ENCODE measurements around the gene SSTR3. TPM values are rescaled to one million over a fixed set of nuclear protein-coding genes. Genes with fewer than 3 reads are reported as not detected.
"Not testable (repeated sequence)": the region's sequence is repeated elsewhere in the genome, so short reads cannot be mapped to it uniquely, and the experiment has no call there.

Gene SSTR3
- total RNA-seq, 1 experiment from 2014 or later = not detected

GRCh38 chr22:37211075-37211865, 1.0 kb downstream of the SSTR3 start:
- no peak for DNase-seq (ENCODE audit: low spot score)

GRCh38 chr22:37210041-37210803, 2.1 kb downstream of the SSTR3 start:
- no peak for DNase-seq (ENCODE audit: low spot score)

DNA sequence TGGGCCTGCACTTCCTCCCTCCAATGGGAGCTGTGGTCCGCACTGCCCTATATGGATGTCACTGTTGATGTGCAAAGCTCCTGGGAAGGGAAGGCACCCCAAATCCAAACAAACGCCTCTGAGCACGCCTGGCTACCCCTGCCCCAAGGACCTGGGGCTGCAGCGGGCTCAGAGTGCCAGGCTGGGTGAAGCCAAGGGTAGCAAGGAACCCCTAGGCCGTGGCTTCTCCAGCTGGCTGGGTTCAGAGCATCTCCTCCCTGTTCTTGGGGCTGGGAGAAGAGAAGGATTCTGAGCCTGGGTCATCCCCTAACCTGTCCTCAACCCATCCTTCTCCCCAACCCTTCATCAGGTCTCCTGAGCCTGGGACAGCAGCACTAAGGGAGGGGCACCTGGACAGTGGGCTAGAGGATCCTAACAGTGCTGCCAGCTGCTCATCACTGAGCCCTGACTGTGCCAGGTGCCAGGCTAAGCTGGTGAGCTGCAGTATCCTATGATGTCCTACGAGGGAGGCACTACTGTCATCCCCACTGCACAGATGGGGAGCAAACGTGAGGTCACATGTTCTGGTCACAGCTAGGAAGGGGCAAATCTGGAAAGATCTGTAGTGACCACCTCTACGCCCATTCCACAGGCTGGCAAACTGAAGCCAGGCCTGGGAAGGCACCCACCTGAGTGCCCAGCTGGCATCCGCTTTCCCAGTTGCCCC, 3.0 kb downstream of the SSTR3 start:
- DNase-seq (ENCODE audit: low spot score) = no peak

- no peak for DNase-seq (ENCODE audit: low spot score)
These were observed 3.7 kb downstream of the SSTR3 start for GRCh38 chr22:37208401-37209139.

- no peak for DNase-seq (ENCODE audit: low spot score)
These were observed 4.3 kb downstream of the SSTR3 start for GRCh38 chr22:37207981-37208380.

GRCh38 chr22:37206841-37207821, 5.1 kb downstream of the SSTR3 start:
- DNase-seq (ENCODE audit: low spot score) = no peak

GRCh38 chr22:37206118-37206840, 6.0 kb downstream of the SSTR3 start:
- no peak for DNase-seq (ENCODE audit: low spot score)

DNA sequence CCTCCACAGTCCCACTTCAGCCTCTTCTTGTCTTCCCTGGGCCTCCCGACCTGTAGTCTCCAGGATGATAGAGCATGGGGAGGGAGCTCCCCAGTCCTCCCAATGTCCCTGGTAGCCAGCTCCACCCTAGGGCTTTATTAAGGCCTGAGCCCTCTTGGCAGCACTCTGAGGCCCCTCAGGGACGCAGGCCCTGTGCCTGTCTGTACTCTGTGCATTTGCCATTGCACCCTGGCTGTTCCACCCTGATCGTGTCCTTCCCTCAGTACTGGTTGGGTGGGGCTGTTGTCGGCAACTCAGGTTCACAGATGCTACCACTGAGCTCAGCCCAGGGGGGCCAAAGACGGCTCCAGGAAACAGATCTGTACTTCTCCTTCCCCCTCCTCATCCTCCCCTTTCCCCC, 7.2 kb downstream of the SSTR3 start:
- no peak for DNase-seq (ENCODE audit: low spot score)

GRCh38 chr22:37204045-37204655, 8.1 kb downstream of the SSTR3 start:
- no peak for DNase-seq (ENCODE audit: low spot score)

- DNase-seq (ENCODE audit: low spot score) = no peak
These were observed 8.8 kb downstream of the SSTR3 start for GRCh38 chr22:37203354-37204044.

DNA sequence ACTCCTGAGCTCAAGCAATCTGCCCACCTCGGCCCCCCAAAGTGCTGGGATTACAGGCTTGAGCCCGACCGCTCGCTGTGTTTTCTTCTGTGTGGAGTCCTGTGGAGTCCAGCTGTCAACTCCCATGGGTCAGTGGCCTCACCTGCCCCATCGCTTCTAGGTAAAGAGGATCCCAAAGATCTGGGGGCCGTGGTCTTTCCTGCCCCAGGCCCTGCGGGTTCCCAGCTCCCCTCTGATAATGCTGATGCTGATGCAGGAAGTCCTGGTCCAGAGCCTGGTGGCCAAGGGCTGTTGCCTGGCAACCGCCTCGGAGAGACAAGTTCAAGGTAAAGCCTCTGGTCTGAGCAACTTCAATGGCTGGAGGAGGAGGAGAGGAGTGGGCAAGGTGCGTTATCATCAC, 9.6 kb downstream of the SSTR3 start:
- no peak for DNase-seq (ENCODE audit: low spot score)

DNA sequence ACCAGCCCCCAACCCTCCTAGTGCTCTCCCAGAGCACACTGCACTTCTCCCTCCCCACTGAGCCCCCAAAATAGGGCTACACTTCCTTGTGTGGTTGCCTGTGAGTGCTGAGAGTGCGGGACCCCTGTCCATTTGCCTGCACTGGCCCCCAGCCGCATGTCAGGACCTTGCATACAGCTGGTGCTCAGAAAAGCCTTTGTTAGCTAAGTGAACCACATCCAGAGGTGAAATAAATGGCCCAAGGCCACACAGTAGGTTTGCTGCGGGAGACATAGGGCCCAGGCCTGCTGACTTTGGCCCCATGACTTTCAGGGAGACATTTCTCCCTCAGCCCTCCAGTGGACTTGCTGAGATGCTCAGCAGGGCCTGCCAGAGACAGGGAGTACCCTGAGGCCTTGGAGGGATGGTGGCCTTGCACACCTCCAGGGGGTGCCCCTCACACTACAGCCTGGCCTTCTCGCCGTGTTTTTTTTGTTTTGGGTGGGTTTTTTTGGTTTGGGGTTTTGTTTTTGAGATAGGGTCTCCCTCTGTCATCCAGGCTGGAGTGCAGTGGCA, 10.2 kb downstream of the SSTR3 start:
- no peak for DNase-seq (ENCODE audit: low spot score)

GRCh38 chr22:37201443-37201820, 10.8 kb downstream of the SSTR3 start:
- DNase-seq (ENCODE audit: low spot score) = not testable (repeated sequence)

DNA sequence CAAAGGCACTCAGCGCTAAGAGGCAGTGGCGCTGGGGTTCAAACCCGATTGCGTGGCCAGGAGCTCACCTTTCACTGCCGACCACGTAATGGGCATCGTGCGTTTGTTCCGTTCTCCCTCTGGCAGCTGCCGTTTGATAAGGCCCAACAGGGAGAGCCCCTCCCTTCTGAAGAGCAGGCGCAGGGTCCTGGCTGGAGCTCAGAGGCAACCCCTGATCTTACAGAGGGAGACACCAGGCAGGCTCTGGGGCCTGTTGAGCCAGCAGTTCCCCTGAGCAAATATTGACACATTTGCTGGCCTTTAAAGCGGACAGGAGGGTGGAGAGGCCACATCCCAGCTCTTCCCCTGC, 12.5 kb downstream of the SSTR3 start:
- peak; percentile 45 for DNase-seq (ENCODE audit: low spot score)

DNA sequence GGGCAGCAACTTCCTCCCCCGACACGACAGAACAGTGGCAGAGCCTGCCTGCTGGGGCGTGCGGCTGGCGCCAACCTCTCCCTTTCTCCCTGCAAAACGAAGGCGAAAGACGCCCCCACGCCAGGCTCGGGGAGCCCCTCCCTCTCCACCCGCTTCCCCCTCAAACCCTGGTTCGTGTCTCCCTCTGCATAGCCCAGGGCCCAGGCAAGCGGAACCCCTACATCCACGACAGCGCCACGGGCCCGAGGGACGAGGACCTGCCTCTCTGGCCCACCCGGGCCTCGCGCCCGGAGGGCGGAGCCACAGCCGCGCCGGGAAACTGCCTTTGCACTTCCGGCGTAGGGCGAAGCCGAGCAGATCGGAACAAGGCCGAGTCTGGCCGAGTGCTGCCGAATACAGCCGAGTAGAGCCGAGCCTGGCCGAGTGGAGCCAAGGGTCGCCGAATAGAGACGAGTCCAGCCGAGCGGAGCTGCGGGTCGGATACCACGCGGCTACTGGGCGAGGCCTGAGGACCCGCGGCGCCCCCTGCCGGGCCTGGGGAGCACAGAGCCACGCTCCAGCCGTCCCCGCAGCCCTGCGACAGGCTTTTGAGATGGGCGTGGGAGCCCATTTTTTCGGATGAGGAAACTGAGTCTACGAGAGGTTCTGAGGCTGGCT, 13.0 kb downstream of the SSTR3 start:
- DNase-seq (ENCODE audit: low spot score) = peak; percentile 95

GRCh38 chr22:37198258-37199102, 13.8 kb downstream of the SSTR3 start:
- DNase-seq (ENCODE audit: low spot score) = peak; percentile 78
